ENCODE results near the gene KRTAP12-2.

KRTAP12-2 gene

DNA sequence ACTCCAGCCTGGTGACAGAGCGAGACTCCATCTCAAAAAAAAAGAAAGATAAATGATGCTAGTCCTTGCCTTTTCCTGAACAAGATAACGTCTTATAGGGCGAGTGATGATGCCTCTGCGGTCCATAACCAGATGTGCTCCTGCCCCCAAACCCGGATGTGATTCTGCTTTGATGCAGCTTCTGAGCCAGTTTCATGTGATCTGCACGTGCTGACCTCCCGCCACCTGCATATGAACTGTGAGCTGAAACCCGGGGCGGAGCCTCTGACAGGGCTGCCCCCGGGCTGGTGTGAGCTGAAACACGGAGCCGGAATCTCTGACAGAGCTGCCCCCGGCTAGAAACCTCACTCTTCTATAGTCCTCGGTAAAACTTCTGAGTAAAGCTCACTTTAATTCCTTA, 13.6 kb downstream of the KRTAP12-2 start:
- no peak overlapping the region for H4K5ac ChIP-seq (ENCODE audit: low read length)

DNA sequence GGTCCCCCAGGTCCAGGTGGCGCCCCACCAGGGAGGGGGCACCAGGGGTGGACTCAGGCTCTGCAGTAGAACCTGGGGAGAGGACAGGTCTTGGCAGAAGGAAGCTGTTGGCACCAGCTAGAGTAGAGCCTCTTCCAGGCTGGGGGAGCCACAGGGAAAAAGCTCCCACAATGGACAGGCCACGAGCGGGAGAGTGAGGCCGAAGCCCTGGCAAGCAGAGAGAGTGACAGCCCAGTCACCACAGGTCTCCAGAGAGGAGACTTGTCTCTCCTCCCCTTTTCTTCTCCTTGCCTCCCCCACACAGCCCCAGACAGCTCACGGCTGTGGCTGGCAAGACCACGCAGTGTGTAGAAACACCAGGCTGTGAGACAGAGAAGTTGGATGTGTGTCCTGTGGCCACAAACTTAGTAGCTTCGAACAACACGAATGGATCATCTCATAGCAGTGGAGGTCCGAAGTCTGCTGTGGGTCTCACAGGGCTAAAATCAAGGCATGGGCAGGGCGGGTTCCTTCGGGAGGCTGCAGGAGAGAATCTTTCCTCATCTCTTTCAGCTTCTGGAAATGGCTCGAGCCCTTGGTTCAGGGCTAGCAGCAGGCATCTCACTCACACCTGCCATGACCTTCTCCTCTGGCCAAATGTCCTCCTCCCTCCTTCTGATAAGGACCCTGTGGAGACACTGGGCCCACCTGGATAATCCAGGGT, 15.6 kb downstream of the KRTAP12-2 start:
- no peak overlapping the region for H3K9ac ChIP-seq (ENCODE audit: low read length)
- no peak overlapping the region for H3K23ac ChIP-seq (ENCODE audit: low read length)
- no peak overlapping the region for H3K18ac ChIP-seq (ENCODE audit: low read length)
- WGBS (ENCODE audit: extremely low coverage, insufficient coverage, low lambda C conversion rate): no CpG with 5 or more reads among the region's 12 CpGs
- H4K8ac ChIP-seq (ENCODE audit: low read depth, low read length): no peak overlapping the region
- no peaks in the 10 kb centered on the region for H3K27me3 ChIP-seq (ENCODE audit: insufficient read depth, low read length, poor library complexity)
- no peak overlapping the region for H2BK5ac ChIP-seq (ENCODE audit: low read length)
- H4K5ac ChIP-seq (ENCODE audit: low read length): no peak overlapping the region
- no peak overlapping the region for H2BK15ac ChIP-seq (replicated peaks; ENCODE audit: low read depth)
- H3K4ac ChIP-seq (ENCODE audit: low read depth, low read length): no peak overlapping the region
- no peaks in the 10 kb centered on the region for H3K36me3 ChIP-seq (ENCODE audit: control insufficient read depth, insufficient read depth, low read length)
- H3K4me2 ChIP-seq (ENCODE audit: low read length): no peak overlapping the region
- H2BK120ac ChIP-seq (ENCODE audit: low read depth, low read length): no peak overlapping the region
- H3K4me3 ChIP-seq (ENCODE audit: low read length): no peak overlapping the region
- no peaks in the 10 kb centered on the region for H3K4me1 ChIP-seq (ENCODE audit: control insufficient read depth, low read depth, low read length)
- DNase-seq: no peak
- H3K79me2 ChIP-seq (ENCODE audit: control insufficient read depth, insufficient read depth, low read length): no peaks in the 10 kb centered on the region
- H3K27ac ChIP-seq (ENCODE audit: low read depth, low read length): no peak overlapping the region
- H3K79me1 ChIP-seq (ENCODE audit: low read length): no peaks in the 10 kb centered on the region
- no peak overlapping the region for H3K56ac ChIP-seq (ENCODE audit: low read length)
- no peak overlapping the region for H2AK5ac ChIP-seq (ENCODE audit: low read length)

More for the DNA sequence above, 13.6 kb downstream of the KRTAP12-2 start:
- Histone ChIP-seq H2BK5ac (ENCODE audit: low read length) (no peak overlapping the region), H3K56ac (ENCODE audit: low read length) (no peak overlapping the region), H3K4me3 (ENCODE audit: low read length) (no peak overlapping the region), H3K9ac (ENCODE audit: low read length) (no peak overlapping the region), H2AK5ac (ENCODE audit: low read length) (no peak overlapping the region), H3K18ac (ENCODE audit: low read length) (no peak overlapping the region), H3K4me1 (ENCODE audit: control insufficient read depth, low read depth, low read length) (no peaks in the 10 kb centered on the region), H3K79me1 (ENCODE audit: low read length) (no peaks in the 10 kb centered on the region), H2BK120ac (ENCODE audit: low read depth, low read length) (no peak overlapping the region), H3K27ac (ENCODE audit: low read depth, low read length) (no peak overlapping the region), H3K27me3 (ENCODE audit: insufficient read depth, low read length, poor library complexity) (no peaks in the 10 kb centered on the region), H3K23ac (ENCODE audit: low read length) (no peak overlapping the region), H2BK15ac (replicated peaks; ENCODE audit: low read depth) (no peak overlapping the region), H3K79me2 (ENCODE audit: control insufficient read depth, insufficient read depth, low read length) (no peaks in the 10 kb centered on the region), H3K4ac (ENCODE audit: low read depth, low read length) (no peak overlapping the region), H3K36me3 (ENCODE audit: control insufficient read depth, insufficient read depth, low read length) (no peaks in the 10 kb centered on the region), H3K4me2 (ENCODE audit: low read length) (no peak overlapping the region), H4K8ac (ENCODE audit: low read depth, low read length) (no peak overlapping the region)
- no peak for DNase-seq
- WGBS (ENCODE audit: extremely low coverage, insufficient coverage, low lambda C conversion rate): no CpG with 5 or more reads among the region's 14 CpGs

DNA sequence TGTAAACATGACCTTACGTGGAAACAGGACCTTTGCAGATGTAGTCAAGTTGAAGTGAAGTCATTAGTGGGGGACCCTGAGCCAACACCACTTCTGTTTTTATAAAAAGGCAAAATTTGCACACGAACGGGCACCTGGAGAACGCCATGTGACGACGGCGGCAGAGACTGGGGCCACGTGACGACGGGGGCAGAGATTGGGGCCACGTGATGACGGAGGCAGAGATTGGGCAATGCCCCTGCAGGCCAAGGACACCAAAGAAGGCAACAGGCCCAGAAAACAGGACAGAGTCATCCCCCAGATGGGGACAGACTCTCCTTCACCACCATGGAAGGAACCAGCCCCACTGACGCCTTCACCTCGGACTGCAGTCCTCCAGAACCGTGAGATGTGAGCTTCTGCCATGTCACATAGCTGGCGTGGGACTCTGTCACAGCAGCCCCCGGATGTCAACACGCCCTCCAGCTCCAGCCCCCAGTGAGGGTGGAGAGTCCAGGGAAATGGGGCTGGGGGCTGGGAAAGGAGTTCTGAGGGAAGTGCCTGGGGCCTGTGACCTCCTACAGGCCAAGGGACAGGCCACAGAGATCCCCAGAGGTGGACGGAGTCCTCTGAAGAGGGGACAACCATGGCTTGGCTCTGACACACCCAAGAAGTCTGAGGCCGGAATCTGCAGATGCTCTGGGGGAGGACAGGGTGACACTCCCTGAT, 16.3 kb downstream of the KRTAP12-2 start:
- no peak for DNase-seq
- H4K5ac ChIP-seq (ENCODE audit: low read length): no peak overlapping the region

DNA sequence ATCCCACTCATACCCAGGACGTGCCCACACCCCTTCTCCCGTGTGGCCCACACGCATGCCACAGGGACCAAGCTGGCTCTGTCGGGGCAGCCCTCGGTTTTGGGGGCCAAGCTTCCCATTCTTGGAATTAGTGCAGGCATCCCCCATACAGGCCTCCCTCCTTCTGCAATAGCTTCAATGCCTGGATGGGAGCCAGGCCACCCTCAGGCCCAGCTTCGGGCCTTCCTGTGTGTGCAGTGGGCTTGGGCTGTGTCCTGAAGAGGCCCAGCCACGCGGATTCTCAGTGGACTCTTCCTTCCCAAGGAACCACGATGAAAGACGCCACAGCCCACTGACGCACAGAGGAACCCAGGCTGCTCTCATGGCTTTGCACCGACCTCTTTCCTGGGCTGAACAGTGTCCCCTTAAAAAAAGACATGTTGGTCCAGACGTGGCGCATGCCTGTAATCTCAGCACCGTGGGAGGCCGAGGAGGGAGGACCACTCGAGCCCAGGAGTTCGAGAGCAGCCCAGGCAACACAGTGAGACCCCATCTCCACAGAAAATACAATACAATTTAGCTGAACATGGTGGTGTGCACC, 17.1 kb downstream of the KRTAP12-2 start:
- no peak overlapping the region for H3K18ac ChIP-seq (ENCODE audit: low read length)
- H3K4me3 ChIP-seq (ENCODE audit: low read length): no peak overlapping the region
- H3K27me3 ChIP-seq (ENCODE audit: insufficient read depth, low read length, poor library complexity): no peaks in the 10 kb centered on the region
- H2BK15ac ChIP-seq (replicated peaks; ENCODE audit: low read depth): no peak overlapping the region
- H3K56ac ChIP-seq (ENCODE audit: low read length): no peak overlapping the region
- no peak overlapping the region for H3K4me2 ChIP-seq (ENCODE audit: low read length)
- H3K4me1 ChIP-seq (ENCODE audit: control insufficient read depth, low read depth, low read length): no peaks in the 10 kb centered on the region
- H3K36me3 ChIP-seq (ENCODE audit: control insufficient read depth, insufficient read depth, low read length): no peaks in the 10 kb centered on the region
- no peak overlapping the region for H3K23ac ChIP-seq (ENCODE audit: low read length)
- H4K5ac ChIP-seq (ENCODE audit: low read length): no peak overlapping the region
- H2BK5ac ChIP-seq (ENCODE audit: low read length): no peak overlapping the region
- H4K8ac ChIP-seq (ENCODE audit: low read depth, low read length): no peak overlapping the region
- no peaks in the 10 kb centered on the region for H3K79me2 ChIP-seq (ENCODE audit: control insufficient read depth, insufficient read depth, low read length)
- no peak overlapping the region for H3K4ac ChIP-seq (ENCODE audit: low read depth, low read length)
- no peak overlapping the region for H2BK120ac ChIP-seq (ENCODE audit: low read depth, low read length)
- H3K9ac ChIP-seq (ENCODE audit: low read length): no peak overlapping the region
- H3K27ac ChIP-seq (ENCODE audit: low read depth, low read length): no peak overlapping the region
- no CpG with 5 or more reads among the region's 18 CpGs for WGBS (ENCODE audit: extremely low coverage, insufficient coverage, low lambda C conversion rate)
- H2AK5ac ChIP-seq (ENCODE audit: low read length): no peak overlapping the region
- no peaks in the 10 kb centered on the region for H3K79me1 ChIP-seq (ENCODE audit: low read length)
- no peak for DNase-seq

More for the DNA sequence above, 16.3 kb downstream of the KRTAP12-2 start:
- H3K23ac ChIP-seq (ENCODE audit: low read length): no peak overlapping the region
- no peaks in the 10 kb centered on the region for H3K79me2 ChIP-seq (ENCODE audit: control insufficient read depth, insufficient read depth, low read length)
- no peak overlapping the region for H3K4me3 ChIP-seq (ENCODE audit: low read length)
- no peak overlapping the region for H3K18ac ChIP-seq (ENCODE audit: low read length)
- no peak overlapping the region for H3K27ac ChIP-seq (ENCODE audit: low read depth, low read length)
- no peak overlapping the region for H3K56ac ChIP-seq (ENCODE audit: low read length)
- H3K79me1 ChIP-seq (ENCODE audit: low read length): no peaks in the 10 kb centered on the region
- H3K4ac ChIP-seq (ENCODE audit: low read depth, low read length): no peak overlapping the region
- no peak overlapping the region for H3K9ac ChIP-seq (ENCODE audit: low read length)
- no CpG with 5 or more reads among the region's 20 CpGs for whole genome bisulfite sequencing (ENCODE audit: extremely low coverage, insufficient coverage, low lambda C conversion rate)
- H2BK120ac ChIP-seq (ENCODE audit: low read depth, low read length): no peak overlapping the region
- no peaks in the 10 kb centered on the region for H3K27me3 ChIP-seq (ENCODE audit: insufficient read depth, low read length, poor library complexity)
- no peak overlapping the region for H2BK15ac ChIP-seq (replicated peaks; ENCODE audit: low read depth)
- H3K36me3 ChIP-seq (ENCODE audit: control insufficient read depth, insufficient read depth, low read length): no peaks in the 10 kb centered on the region
- no peaks in the 10 kb centered on the region for H3K4me1 ChIP-seq (ENCODE audit: control insufficient read depth, low read depth, low read length)
- H3K4me2 ChIP-seq (ENCODE audit: low read length): no peak overlapping the region
- H2BK5ac ChIP-seq (ENCODE audit: low read length): no peak overlapping the region
- no peak overlapping the region for H2AK5ac ChIP-seq (ENCODE audit: low read length)
- H4K8ac ChIP-seq (ENCODE audit: low read depth, low read length): no peak overlapping the region

DNA sequence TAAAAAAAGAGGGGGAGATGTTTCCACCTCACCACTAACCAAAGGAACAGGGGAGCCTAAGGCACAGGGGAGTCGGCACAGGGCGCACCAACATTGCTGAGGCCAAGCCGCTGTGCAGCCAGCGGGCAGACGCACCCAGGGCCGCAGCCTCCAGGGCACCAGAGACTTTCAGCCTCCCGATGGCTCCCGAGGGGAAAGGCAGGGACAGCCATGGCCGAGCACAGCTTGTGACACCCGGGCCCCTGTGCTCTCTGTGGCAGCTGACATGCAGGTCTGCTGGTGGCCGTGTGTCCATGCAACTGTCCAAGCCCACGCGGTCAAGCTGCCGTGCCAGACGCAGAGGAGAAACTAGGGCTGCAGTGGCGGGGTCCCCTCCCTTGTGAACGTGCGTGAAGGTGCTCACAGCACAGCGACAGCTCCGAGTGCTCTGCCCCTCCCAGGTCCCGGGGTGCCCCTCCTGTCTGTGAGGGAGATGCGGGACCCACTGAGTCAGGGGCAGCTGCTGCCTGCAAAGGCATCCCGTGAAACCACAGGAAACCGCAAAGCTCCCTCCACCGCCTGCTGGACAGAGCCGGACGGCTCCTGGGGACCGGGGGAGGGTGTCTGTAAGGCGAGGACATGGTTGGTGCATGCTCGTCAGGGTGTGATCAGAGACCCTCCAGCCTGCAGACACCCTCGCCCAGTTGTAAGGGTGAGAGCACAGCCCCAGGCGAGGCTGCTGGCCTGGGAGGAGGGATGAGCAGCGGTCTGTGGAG, 18.0 kb downstream of the KRTAP12-2 start:
- no peak overlapping the region for H3K4me3 ChIP-seq (ENCODE audit: low read length)
- no peak overlapping the region for H3K23ac ChIP-seq (ENCODE audit: low read length)
- DNase-seq: no peak
- no peaks in the 10 kb centered on the region for H3K79me1 ChIP-seq (ENCODE audit: low read length)
- no peak overlapping the region for H3K18ac ChIP-seq (ENCODE audit: low read length)
- no CpG with 5 or more reads among the region's 33 CpGs for WGBS (ENCODE audit: extremely low coverage, insufficient coverage, low lambda C conversion rate)
- H3K27ac ChIP-seq (ENCODE audit: low read depth, low read length): no peak overlapping the region
- H2AK5ac ChIP-seq (ENCODE audit: low read length): no peak overlapping the region
- no peak overlapping the region for H3K9ac ChIP-seq (ENCODE audit: low read length)
- no peaks in the 10 kb centered on the region for H3K27me3 ChIP-seq (ENCODE audit: insufficient read depth, low read length, poor library complexity)
- no peak overlapping the region for H4K5ac ChIP-seq (ENCODE audit: low read length)
- H2BK5ac ChIP-seq (ENCODE audit: low read length): no peak overlapping the region
- no peak overlapping the region for H3K4me2 ChIP-seq (ENCODE audit: low read length)
- no peaks in the 10 kb centered on the region for H3K79me2 ChIP-seq (ENCODE audit: control insufficient read depth, insufficient read depth, low read length)
- no peaks in the 10 kb centered on the region for H3K36me3 ChIP-seq (ENCODE audit: control insufficient read depth, insufficient read depth, low read length)
- no peak overlapping the region for H4K8ac ChIP-seq (ENCODE audit: low read depth, low read length)
- no peak overlapping the region for H2BK120ac ChIP-seq (ENCODE audit: low read depth, low read length)
- H3K4ac ChIP-seq (ENCODE audit: low read depth, low read length): no peak overlapping the region
- no peaks in the 10 kb centered on the region for H3K4me1 ChIP-seq (ENCODE audit: control insufficient read depth, low read depth, low read length)
- H3K56ac ChIP-seq (ENCODE audit: low read length): no peak overlapping the region
- H2BK15ac ChIP-seq (replicated peaks; ENCODE audit: low read depth): no peak overlapping the region

Measured in mesendoderm (in vitro differentiated cells).